CD4-positive, alpha-beta T cell treated with Interleukin-21 for 1 hour (primary cell): ENCODE measurements around the gene EID3.

Source experiments
- DNase-seq: peaks from one replicate; pipeline ENCODE4 v3.0.0-alpha.2; 2020

The EID3 gene

DNA sequence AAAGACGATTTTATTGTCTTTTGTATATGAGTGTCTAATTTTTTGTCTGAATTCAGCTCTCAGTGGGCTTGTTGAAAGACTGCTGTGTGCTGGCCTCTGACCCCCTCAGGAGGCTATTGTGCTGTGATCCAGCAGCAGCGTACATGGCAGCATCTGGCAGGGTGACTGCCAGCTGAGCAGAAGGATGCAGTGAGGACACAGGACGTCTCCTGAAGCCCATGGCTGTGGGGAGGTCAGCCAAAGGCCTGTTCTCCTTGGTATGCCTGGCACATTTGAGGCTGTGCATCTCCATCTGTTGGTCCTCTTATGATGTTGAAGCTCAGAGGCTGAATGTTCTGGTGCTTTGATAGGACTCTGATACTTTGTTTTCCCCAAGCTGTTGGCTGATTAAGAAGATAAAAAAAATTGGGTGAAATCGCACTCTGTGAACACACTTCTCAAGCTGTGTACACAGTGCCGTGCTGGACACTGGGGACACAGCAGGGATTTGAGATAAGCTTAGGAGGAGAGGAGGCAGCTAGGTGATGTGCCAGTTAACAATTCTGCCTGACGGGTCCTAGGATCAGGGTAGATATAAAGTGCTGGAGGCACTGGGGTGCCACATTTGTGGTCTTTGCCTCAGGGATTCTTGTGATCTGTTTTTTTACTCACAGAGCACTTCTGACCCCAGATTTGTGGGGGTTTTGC, 37.5 kb downstream of the EID3 start:
- no peak for DNase-seq

DNA sequence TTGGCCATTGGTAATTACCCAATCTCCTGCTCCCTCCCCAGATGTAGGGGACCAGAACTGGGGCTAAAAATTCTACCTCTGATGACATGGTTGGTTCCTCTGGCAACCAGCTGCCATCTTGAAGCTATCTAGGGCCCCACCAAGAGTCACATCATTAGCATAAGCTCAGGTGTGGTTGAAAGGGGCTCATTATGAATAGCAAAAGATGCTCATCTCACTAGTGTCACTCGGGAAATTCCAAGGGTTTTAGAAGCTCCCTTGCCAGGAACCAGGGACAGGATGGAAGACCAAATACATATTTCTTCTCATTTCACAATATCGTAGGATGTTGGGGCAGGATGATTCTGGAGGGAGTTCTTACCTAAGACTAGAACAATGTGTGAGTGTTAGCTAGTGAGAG, 38.6 kb downstream of the EID3 start:
- DNase-seq: no peak

DNA sequence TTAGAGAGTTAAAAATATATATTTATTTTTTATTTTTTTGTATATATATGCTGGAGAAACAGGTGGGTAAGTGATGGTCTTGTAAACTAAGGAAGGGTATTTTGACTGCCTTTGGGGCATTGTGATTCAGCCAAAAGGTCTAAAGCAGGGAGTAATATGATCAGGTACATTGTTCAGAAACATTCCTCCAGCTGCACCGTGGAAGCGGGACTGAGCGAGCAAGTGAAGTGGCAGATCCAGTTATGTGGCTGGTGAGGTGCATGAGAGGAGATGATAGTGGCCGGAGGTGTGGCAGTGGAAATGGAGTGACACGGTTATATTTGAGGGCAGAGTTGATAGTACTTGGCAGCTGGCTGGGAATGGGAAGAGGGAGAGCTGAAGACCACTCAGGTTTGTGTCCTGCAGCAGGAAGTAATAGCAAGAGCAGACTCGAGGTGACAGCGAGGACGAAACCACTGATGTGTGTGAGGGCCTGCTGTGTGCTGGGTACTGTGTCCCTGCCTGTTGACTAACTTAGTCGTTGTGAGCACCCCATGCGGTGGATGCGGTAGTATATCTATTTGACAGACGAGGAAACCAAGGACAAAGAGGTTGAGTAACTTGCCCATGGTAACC, 39.2 kb downstream of the EID3 start:
- DNase-seq: no peak

DNA sequence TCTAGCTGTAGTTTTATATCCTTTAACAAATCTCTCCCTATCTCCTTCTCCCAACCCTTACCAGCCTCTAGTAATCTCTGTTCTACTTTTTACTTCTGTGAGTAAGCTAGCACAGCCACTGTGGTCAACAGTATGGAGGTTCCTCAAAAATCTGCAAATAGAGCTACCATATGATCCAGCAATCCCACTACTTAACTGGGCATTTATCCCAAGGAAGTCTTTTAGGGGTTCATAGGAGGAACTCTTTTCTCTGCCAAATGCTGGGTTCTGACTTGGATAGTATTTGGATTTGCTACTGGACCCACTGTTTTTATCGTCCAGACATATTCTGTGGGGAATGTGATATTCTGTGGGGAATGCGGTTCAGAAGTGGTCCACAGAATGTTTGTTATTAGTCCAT, 41.1 kb downstream of the EID3 start:
- no peak for DNase-seq

DNA sequence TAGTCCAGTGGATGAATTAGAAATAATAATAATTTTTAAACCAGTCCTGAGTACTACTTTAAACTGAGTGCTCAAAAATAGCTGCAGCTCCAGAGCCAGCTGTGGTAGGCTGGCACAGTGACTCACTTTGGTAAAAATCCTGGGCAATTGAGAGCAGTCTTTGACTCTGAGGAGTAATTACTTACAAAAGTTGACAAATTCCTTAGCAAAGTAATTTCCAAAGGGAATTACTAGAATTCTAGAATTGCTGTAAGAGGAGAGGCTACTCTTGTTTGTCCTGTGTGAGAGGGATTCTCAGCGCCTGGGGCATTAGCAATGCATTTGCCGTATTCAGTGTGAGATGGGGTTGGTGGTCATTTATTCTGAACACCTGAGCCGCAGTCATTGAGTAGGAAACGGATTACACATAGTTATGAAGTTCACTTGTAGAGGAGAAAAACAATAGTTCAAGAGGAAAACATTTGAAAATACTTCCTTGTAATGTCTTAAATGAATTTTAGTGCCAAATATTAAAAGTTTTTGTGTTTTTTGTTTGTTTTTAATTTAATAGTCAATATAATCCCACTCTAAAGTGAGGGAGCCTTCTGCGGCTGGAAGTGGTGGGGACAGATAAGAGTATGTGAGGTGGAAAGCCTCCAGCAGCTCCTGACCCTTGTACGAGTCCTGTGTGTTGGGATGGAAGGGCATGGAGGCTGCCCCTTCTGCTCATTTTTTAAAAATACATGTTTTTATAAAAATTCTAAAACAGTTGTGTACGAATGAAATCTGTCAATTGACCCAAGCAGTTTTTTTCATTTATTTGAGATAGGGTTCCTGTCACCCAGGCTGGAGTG, 41.9 kb downstream of the EID3 start:
- no peak for DNase-seq

DNA sequence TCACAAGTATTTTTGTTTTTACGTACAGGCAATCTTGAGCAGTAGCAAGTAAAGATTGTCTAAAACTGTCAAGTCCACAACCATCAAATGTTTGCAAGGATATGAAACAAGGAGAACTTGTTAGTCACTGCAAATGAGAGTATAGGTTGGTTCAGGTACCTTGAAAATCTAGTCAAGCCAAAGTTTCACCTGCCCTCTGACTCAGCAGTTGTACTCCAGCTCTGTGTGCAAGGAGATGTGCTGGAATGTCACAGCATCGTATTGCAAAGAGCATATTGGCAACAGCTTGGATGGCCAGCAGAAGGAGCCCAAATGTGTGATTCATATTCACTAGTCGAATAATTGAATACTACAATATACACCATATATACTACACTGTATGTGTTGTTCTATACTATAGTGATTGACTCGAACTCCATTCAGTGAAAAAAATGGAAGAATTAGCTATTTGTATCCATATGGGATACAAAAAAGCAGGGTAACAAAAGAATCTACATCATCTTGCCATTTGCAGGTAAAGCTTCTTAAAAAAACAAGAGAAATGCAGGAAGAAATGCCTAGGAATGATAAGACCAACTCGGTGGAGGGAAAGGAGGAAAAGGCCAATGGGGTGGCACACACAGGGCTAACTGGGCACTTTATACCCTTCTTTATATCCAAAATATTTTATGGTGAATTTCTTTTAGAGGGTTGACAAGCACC, 44.0 kb downstream of the EID3 start:
- no peak for DNase-seq

DNA sequence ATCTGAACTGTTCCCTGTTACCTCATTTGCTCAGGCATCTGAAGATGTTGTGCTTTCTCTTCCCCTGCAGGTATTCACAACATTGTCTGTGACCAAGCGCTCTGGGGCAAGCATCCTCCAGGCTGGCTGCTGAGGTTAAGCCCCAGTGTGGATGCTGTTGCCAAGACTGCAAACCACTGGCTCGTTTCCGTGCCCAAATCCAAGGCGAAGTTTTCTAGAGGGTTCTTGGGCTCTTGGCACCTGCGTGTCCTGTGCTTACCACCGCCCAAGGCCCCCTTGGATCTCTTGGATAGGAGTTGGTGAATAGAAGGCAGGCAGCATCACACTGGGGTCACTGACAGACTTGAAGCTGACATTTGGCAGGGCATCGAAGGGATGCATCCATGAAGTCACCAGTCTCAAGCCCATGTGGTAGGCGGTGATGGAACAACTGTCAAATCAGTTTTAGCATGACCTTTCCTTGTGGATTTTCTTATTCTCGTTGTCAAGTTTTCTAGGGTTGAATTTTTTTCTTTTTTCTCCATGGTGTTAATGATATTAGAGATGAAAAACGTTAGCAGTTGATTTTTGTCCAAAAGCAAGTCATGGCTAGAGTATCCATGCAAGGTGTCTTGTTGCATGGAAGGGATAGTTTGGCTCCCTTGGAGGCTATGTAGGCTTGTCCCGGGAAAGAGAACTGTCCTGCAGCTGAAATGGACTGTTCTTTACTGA, 44.9 kb downstream of the EID3 start:
- no peak for DNase-seq

DNA sequence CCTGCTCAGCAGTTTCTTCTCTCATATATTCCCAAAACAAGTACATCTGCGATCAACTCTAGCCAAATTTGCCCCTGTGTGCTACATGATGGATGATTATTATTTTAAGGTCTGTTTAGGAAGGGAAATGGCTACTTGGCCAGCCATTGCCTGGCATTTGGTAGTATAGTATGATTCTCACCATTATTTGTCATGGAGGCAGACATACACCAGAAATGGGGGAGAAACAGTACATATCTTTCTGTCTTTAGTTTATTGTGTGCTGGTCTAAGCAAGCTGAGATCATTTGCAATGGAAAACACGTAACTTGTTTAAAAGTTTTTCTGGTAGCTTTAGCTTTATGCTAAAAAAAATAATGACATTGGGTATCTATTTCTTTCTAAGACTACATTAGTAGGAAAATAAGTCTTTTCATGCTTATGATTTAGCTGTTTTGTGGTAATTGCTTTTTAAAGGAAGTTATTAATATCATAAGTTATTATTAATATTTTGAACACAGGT, 45.5 kb downstream of the EID3 start:
- no peak for DNase-seq

DNA sequence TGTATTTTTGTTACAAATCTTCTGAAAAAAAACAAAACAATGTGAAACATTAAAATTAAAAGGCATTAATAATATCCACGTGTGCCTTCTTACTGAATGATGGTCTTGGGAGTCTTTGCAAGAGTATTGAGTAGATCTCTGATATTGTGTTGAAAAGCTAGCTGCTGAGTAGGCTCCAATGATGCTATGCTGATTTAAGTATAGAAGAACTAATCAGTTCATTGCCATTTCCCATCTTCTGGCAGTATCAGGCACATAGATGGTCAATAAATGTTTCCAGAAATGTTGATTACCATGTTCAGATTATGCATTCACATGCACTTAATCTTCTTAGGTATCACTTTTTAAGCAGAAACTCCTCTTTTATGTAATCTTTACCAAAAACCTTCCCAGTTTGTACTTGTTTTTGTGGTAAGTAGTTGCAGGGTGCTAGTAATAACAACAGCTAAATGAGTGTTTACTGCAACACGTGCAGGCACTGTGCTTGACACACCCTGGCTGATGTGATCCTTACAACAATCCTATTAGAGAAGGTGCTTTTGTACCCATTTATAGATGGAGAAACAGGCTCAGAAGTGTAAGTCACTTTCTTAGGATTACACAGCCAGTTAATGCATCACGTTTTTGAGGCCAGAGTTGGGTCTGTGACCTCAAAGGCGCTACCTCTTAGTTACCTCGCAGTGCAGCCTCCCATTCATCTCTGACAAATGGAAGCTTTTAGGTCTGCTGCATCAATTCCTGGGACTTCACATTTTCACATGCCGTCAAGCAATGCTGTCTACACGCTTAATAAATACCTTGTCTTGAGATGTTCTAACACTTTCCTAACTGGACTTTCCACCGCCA, 46.9 kb downstream of the EID3 start:
- DNase-seq: no peak

DNA sequence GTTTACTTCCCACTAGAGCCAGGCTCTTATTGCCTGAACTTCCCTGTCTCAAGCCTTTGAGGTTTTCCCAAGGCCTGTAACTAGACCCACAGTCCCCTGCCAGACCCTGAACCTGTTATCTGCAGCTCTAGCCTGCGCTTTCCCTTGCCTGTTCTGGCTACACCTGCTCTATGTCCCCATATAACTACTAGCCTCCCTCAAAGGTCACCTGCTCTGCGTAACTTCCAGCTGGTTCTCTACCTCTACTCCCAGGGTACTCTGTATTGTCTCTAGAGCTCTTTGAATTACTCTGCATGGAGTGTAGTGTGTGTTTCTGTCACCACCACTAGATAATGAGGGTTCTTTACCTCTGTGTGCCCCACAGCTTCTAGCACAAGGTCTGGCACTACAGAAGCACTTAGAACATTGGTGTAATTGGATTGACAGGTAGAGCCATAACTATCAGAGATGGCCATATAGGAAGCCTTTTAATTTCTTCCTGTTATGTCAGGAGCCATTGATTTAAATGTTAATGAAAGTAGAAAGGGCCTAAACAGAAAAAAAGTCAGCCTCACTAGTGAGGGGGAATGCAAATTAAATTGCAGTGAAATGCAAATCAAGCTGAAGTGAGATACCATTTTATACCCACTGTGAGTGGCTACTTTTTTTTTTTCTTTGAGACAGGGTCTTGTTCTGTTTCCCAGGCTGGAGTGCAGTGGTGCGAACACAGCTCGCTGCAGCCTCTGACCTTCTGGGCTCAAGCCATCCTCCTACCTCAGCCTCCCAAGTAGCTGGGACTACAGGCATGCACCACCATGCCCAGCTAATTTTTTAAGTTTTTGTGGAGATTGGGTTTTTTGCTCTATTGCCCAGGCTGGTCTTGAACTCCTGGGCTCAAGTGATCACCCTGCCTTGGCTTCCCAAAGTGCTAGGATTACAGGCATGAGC, 47.8 kb downstream of the EID3 start:
- DNase-seq: no peak

DNA sequence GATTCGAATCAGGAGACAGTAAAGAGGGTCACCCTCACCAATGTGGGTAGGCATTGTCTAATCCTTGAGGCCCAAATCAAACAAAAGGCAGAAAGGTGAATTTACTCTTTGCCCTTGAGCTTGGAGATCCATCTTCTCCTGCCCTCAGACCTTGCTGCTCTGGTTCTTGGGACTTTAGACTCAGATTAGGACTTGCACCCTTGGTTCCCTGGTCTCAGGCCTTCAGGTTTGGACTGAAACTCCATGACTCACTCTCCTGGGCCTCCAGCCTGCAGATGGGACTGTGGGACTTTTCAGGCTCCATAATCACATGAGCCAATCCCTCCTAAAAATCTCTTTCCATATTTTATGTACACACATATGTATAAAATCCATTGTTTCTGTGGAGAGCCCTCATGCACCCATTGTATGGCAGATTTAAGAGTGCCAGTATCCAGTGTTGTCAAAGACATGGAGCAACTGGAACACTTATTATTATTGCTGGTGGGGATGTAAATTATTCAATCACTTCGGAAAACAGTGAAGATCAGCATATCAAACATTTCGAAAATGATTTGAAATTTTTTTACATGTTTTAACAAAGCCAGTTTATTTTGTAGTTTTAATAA, 48.7 kb downstream of the EID3 start:
- DNase-seq: no peak

DNA sequence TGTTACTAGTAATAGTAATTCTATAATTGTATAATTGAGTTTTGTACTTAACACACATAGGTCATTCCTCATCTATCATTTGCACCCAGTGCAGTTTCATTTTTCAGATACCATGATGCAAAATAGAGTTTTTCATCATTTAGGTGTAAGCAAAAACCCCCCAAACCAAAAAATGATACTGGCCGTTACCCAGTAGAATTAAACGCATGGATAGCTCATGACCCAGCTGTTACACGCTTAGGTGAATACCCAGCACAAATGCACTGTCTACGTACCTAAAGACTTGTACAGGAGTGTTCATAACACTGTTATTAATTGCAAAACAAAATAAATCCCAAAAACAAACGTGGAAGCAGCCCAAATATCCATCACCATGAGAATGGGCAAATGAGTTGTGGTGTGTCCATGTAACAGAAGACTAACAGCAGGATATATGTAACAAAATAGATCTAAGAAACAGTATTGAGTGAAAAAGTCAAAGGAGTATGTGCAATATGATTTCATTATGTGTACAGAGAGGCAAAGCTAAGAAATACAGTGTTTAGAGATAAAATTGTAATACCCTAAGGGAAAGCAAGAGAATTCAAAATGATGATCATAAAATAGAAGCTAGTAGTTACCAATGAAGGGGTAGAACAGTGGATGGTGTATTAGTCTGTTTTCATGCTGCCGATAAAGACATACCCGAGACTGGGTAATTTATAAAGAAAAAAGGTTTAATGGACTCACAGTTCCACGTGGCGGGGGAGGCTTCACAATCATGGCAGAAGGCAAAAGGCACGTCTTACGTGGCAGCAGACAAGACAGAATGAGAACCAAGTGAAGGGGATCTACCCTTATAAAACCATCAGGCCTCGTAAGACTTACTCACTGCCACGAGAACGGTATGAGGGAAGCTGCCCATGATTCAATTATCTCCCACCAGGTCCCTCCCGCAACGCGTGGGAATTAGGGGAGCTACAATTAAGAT, 49.8 kb downstream of the EID3 start:
- DNase-seq: no peak

DNA sequence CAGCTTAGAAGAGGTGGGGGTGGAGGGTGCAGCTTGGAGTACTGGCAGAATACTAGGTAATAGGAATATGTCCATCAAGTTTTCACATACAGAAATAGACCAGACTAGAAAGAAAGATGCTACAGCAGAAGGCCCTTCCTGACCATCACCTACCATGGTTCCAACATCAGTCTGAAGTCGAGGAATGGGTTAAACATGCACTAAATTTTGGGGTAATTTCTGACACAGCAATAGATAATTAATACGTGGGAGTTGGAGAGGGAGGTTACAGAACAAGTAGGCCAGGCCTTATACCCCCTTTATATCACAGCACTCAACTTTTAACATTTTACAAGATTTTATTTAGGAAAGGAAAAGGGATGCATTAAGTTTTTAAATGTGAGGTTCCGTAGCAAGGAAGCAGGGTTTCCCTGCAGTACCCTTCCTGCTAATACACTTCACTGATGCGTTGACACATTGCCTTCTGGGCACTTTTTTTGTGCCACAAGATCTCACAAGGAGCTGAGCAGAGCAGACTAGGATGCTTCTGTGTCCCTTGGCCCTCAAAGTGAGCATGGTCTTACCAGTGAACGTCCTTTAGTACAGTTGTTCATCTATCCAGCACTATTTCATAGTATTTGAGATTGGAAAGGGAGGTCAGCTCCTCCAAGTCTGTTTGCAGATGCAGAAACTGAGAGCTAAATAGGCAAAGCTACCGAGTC, 50.8 kb downstream of the EID3 start:
- no peak for DNase-seq
